ENCODE measurements around the gene TPSAB1.

DNA sequence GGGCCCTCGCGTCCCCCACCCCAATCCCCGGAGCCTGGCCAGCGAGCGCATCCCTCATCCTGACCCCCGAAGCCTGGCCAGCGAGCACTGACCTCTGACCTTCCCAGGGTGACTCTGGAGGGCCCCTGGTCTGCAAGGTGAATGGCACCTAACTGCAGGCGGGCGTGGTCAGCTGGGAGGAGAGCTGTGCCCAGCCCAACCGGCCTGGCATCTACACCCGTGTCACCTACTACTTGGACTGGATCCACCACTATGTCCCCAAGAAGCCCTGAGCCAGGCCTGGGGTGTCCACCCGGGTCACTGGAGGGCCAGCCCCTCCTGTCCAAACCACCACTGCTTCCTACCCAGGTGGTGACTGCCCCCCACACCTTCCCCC, 17.7 kb downstream of the TPSAB1 start:
- TF ChIP-seq, protein P1, sequence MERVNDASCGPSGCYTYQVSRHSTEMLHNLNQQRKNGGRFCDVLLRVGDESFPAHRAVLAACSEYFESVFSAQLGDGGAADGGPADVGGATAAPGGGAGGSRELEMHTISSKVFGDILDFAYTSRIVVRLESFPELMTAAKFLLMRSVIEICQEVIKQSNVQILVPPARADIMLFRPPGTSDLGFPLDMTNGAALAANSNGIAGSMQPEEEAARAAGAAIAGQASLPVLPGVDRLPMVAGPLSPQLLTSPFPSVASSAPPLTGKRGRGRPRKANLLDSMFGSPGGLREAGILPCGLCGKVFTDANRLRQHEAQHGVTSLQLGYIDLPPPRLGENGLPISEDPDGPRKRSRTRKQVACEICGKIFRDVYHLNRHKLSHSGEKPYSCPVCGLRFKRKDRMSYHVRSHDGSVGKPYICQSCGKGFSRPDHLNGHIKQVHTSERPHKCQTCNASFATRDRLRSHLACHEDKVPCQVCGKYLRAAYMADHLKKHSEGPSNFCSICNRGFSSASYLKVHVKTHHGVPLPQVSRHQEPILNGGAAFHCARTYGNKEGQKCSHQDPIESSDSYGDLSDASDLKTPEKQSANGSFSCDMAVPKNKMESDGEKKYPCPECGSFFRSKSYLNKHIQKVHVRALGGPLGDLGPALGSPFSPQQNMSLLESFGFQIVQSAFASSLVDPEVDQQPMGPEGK (CRISPR knock-in tag; IDR thresholded peaks at IDR 0.05; ENCODE audit: borderline replicate concordance), result no peak
- no peak for TF ChIP-seq ZFP30 (CRISPR knock-in tag; IDR thresholded peaks at IDR 0.05)
- TF ChIP-seq, protein P2, sequence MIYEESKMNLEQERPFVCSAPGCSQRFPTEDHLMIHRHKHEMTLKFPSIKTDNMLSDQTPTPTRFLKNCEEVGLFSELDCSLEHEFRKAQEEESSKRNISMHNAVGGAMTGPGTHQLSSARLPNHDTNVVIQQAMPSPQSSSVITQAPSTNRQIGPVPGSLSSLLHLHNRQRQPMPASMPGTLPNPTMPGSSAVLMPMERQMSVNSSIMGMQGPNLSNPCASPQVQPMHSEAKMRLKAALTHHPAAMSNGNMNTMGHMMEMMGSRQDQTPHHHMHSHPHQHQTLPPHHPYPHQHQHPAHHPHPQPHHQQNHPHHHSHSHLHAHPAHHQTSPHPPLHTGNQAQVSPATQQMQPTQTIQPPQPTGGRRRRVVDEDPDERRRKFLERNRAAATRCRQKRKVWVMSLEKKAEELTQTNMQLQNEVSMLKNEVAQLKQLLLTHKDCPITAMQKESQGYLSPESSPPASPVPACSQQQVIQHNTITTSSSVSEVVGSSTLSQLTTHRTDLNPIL (CRISPR knock-in tag; IDR thresholded peaks at IDR 0.05; ENCODE audit: low read depth), result no peak
- TF ChIP-seq ARNTL (CRISPR knock-in tag; IDR thresholded peaks at IDR 0.05; ENCODE audit: borderline replicate concordance, low read depth), result no peak
- TF ChIP-seq, protein P3, sequence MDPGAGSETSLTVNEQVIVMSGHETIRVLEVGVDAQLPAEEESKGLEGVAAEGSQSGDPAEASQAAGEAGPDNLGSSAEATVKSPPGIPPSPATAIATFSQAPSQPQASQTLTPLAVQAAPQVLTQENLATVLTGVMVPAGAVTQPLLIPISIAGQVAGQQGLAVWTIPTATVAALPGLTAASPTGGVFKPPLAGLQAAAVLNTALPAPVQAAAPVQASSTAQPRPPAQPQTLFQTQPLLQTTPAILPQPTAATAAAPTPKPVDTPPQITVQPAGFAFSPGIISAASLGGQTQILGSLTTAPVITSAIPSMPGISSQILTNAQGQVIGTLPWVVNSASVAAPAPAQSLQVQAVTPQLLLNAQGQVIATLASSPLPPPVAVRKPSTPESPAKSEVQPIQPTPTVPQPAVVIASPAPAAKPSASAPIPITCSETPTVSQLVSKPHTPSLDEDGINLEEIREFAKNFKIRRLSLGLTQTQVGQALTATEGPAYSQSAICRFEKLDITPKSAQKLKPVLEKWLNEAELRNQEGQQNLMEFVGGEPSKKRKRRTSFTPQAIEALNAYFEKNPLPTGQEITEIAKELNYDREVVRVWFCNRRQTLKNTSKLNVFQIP (CRISPR knock-in tag; IDR thresholded peaks at IDR 0.05; ENCODE audit: borderline replicate concordance, low read depth), result no peak
- TF ChIP-seq TCF4 (CRISPR knock-in tag; IDR thresholded peaks at IDR 0.05; ENCODE audit: borderline replicate concordance), result no peak
- TF ChIP-seq ZNF8 (CRISPR knock-in tag; IDR thresholded peaks at IDR 0.05), result no peak
- TF ChIP-seq ZC3H10 (CRISPR knock-in tag; IDR thresholded peaks at IDR 0.05), result no peak

All from SK-N-SH treated with all-trans-retinoic acid at 6 μM for 48 hours (cell line).